ENCODE data around the gene NTN4.
"Not testable (repeated sequence)": the region's sequence is repeated elsewhere in the genome, so short reads cannot be mapped to it uniquely, and the experiment has no call there.

NTN4 gene

DNA sequence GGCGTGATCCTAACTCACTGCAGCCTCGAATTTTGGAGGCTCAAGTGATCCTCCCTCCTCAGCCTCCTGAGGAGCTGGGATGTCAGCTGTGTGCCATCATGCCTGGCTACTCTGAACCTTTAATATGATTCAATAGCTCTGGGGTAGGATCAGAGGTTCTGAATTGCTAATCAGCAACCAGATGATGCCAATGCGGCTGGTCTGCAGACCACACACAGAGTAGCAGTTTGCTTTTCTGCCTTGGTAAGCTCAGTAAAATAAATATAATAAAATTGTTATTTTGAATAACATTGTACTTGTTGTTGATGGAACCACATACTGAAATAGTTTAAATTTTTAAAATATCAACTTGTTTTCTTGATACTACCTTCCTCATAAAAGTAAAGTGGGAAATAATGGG, 86.6 kb downstream of the NTN4 start:
- no peak for DNase-seq

DNA sequence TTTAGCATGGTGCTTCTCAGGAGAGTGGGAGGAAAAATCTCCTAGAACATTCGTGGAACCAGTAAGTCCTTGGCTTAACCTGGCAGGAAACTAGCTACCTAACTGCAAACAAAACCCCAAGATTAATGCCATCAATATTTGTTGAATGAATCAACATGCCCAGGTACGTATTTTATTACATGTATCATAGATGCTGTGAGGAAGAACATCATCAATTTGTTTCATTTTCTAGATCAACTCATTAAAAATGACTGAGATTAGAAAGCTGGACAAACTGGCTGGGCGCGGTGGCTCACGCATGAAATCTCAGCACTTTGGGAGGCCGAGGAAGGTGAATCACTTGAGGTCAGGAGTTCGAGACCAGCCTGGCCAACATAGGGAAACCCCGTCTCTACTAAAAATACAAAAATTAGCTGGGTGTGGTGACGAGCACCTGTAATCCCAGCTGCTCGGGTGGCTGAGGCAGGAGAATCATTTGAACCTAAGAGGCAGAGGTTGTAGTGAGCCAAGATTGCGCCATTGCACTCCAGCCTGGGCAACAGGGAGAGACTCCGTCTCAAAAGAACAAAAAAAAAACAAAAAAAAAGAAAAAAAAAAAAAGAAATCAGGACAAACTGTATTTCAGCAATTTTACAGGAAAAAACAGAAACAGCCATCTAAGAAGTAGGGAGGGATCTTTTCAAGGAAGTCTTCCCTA, 88.7 kb downstream of the NTN4 start:
- no peak for DNase-seq

DNA sequence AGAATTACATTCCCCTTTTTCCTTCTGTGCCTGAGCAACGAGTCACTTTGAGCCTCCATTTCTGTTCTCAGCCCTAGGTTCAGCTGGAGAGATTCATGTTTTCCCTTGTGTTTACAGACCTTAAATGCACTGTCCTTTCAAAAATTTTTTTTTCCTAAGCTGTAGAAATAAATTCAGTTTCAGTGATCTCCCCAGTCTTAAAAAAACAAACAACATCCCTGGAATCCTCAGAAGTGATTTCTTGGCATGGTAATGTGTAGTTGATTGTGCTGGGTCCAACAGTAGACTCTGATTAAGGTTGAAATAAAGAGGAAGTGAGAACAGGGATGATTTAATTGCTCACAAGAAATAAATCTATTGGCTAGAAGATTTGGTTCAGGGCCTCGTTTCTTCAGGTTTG, 89.3 kb downstream of the NTN4 start:
- DNase-seq: no peak

DNA sequence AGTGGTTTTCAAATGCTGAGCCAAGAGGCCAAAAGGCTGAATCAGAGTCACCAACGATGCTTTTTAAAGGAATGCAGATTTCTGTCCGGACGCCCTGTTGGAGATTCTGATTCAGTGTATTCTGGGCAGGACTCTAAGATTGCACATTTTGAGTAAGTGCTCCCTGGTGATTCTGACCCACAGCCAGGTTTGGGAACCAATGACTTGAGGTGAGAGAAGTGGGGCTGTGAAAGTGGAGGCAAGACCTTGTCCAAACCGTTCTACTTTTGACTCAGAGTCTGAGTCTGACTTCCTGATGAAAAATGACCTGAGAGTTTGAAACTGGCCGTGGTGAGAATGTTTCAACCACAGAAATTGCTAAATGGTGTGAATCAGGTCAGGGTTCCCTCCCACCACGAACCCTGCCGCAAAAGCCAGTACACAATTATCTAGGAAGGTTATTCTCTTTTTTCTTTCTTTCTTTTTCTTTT, 90.2 kb downstream of the NTN4 start:
- no peak for DNase-seq

DNA sequence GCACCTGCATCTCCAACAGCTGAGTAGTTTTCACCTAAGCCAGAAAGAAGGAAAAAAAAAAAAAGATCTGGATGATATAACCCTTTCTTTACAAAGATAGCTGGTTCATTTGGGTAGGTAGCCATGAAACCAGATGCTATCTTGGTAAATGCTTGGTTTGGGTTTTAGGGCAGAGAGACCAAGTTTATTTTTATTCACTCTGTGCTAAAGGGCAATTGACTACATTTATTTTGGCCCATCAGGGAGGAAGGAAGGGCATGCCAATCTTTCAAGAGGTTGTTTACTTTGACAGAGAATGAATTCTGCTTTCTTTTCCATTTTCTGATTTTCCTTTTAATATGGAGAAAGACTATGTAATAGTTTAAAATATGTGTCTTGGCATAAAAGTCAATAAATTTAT, 91.0 kb downstream of the NTN4 start:
- no peak for DNase-seq

DNA sequence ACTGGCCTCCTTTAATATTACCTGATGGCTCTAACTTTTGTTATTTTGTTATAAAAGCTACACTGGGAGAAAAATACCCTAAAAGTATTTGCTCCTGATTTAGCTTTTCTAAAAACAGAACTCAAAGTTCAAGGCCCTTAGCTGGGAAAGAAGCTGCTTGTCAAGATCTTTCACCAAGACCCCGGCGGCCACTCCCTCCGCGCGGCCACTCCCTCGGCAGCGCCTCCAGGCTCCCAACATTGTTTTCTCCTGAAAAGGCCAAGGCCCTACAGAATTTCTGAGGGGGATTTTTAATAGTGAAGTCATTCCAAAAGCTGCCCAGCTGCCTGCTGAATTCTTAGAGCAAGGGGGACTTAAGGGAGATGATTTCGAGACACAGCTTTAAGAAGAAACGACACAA, 96.4 kb downstream of the NTN4 start:
- no peak for DNase-seq

DNA sequence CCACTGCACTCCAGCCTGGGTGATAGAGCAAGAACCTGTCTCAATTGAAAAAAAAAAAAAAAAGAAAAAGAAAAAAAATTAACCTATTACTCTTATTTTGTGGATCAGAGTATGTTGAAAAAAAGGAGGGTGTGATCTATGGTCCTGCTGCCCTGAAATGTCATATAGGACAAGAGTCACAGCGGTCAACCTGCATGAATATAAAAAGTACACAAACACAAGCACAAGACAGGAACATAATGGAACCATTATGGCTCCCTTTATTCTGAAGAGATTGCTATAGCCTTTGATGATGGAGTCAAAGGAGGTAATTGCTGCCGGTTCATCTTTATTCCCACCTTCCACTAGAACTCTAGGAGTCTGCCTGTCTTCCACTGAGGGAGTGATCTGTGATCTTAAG, 96.9 kb downstream of the NTN4 start:
- DNase-seq: peak; percentile 49

DNA sequence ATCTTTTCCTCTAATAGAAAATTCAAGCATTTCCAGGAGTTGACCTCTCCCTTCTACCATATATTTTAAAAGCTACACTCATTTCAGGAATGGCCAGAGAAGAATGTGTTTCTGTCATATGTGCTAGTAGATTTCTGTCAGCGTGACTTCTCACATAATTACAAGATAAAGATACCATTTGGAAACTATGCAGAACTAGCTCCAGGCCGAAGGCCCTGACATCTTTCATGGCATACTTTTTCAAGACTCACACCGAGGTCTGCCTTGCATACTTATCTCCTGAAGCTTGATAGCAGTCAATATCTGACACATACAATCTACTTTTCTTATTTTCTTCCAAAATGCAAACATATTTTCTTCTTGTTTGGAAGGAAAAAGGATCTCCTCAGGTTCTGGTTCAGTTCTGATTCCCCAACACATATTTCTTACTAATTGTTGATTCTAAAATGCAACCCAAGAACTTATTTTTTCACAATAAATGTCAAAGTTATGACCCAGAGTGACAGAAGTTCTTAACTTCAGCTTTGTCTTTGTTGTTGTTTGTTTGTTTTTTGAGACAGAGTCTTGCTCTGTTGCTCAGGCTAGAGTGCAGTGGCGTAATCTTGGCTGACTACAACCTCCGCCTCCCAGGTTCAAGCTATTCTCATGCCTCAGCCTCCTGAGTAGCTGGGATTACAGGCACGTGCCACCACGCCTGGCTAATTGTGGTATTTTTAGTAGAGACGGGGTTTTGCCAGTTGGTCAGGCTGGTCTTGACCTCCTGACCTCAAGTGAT, 99.5 kb downstream of the NTN4 start:
- DNase-seq: no peak

DNA sequence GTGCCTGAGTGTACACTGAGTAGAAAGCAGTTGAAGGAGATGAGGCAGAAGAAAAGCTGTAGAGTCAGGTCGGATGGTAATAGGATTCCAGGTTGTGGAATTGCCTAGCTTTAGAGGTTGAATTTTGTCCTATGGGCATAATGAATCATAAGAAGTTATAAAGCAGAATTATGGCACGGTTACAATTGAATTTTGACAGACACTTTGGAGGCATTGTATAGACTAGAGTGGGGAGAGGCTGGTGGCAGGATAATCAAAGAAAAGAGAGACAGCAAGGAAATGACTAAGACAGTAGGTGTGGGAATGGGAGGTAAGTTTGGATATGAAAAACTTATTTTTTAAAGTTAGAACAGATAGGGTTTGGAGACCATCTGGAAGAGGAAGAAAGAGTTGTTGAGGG, 102.6 kb downstream of the NTN4 start:
- no peak for DNase-seq

DNA sequence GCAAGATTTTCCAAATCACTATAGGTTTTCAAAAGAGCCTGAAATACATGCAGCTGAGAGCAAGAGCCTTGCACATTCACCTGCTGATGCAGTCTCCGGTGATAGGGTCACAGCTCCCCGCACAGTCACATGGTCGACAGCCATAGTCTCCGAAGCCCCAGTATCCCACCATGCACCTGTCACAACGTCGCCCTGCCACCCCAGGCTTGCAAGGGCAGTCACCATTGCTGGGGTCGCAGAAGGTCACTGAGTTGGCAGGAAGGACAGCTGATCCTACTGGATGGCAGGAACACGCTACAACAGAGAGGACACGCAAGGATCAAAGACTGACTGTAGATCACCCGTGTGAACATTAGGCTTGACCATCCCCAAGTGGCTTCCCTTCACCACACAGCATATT, 107.1 kb downstream of the NTN4 start:
- no peak for DNase-seq

DNA sequence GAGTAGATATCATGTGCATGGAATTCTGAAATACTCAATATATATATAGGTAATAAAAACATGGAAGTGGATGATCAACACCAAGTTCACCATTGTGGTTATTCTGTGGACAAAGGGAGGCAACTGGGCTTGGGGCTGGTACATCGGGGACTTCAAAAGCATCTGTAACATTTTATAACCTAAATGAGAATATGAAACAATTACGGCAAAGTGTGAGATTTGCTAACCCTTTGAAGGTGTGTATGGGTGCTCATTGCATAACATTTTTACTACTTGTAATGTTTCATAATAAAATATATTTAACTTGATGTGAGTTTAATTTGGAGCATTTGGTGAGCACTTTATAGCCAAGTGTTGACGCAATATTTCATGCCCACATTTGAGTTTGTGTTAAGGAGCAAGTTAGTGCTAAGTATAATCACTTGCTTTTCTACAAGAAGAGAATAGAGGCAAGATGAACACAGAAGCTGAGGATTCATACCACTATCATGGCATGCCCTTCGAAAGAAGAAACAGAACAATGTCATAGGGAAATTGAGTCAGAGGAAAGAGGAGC, 109.3 kb downstream of the NTN4 start:
- no peak for DNase-seq

DNA sequence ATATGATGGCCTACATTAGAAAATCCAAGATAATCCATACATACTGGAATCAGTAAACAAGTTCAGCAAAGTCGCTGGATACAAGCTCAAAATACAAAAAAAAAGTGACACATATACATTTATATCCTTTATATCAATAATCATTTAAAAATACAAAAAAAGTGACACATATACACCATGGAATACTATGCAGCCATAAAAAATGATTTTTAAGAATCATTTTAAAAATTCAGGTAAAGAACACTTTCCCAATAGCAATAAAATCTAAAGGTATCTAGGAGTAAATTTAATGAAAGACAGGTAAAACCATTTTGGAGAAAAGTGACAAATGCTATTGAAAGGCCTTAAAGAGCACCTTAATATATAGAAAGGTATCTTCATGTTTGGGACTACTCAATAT, 111.9 kb downstream of the NTN4 start:
- DNase-seq: no peak

DNA sequence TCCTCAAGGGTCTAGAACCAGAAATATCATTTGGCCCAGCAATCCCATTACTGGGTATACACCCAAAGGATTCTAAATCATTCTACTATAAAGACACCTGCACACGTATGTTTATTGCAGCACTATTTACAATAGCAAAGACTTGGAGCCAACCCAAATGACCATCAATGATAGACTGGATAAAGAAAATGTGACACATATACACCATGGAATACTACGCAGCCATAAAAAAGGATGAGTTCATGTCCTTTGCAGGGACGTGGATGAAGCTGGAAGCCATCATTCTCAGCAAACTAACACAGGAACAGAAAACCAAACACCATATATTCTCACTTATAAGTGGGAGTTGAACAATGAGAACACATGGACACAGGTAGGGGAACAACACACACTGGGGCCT, 112.8 kb downstream of the NTN4 start:
- DNase-seq: not testable (repeated sequence)

DNA sequence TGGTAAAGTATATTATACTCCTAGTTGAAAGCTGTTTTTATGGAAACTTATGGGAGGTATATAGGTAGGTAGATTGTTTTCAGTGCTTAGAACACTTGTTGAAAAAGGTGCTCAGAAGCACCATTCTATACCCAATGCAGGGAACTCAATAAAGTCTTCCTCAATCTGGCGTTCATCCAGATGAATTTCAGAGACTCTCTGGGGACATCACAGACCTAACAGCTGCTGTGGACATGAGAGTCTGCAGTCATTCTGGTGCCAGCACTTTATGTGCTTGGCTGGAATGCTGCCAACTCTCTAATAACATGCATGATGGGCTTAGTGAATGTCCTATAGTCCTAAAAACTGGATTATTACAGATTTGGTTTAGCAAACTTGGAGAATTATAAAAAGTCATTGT, 115.9 kb downstream of the NTN4 start:
- DNase-seq: peak; percentile 95

DNA sequence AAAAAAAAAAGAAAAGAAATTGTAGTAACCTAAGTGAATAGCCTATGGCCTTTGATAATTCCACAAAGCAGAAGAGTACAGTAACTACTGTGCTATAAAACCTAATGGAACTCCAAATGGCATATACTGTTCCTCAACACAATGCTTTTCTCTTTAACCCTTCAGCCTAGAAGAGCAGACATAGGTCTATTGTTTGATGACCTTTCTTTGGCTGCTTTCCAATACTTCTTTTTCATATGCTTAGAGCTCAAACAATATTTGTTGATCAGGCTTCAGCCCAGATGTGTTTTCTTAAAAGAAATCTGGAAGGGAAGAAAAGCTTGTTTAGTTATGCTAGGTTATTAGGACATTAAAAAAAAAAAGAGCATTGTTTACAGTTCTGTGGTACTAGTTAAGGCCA, 116.4 kb downstream of the NTN4 start:
- DNase-seq: peak; percentile 92

DNA sequence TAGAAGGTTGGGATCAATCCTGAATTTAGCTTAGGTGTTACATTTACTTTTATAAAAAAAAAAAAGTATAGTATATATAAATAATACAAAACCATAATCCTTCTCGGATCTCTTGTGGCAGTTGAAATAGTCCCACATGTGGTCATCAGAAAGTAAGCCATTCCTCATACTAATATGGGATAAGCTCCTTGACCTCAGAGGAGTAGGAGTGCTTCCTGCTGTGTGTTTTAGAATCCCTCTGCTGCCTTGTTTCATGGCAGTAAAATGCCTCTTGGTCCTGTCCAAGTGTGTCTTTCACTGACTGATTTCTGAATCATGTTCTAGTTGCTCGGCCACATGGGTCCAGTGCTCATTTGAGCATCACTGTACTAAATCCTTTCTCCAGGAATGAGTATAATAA, 117.0 kb downstream of the NTN4 start:
- no peak for DNase-seq

DNA sequence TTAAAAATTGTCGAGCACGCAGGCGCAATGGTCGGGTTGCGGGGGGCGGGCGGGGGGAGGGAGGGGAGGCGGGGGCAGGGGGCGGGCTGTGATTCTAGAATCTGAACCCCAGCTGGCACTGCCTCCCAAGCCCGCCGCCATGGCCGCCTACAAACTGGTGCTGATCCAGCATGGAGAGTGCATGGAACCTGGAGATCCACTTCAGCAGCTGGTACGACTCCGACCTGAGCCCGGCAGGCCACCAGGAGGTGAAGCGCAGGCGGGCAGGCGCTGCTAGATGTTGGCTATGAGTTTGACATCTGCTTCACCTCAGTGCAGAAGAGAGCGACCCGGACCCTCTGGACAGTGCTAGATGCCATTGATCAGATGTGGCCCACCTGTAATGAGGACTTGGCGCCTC, 118.4 kb downstream of the NTN4 start:
- no peak for DNase-seq

DNA sequence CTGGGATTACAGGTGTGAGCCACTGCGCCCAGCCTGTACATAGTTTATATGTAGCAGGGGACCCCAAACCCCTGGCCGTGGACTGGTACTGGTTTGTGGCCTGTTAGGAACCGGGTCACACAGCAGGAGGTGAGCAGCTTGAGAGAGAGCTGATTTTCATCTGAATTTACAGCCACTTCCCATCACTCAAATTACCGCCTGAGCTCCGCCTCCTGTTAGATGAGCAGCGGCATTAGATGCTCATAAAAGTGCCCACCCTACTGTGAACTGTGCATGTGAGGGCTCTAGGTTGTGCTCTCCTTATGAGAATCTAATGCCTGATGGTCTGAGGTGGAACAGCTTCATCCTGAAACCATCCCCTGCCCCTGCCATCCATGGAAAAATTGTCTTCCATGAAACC, 119.3 kb downstream of the NTN4 start:
- DNase-seq: no peak

DNA sequence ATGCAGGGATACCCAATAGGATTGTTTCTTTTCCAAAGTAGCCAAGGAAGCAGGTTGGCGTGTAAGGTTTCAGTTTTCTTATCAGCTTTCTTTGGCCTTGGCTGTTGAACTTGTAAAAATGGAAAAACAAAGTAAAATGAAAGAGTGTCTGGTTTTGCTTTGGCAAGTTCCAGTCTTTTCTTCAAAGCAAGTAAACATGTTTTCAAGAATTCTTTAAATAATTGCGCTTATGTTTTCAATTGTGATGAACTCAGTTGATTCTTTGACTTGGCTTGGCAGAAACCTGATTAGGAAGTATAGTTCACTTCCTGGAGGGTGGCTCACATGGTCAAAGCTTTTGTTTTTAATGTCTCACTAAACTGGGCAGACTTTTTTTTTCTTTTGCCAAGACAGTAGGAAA, 127.0 kb downstream of the NTN4 start:
- DNase-seq: no peak

DNA sequence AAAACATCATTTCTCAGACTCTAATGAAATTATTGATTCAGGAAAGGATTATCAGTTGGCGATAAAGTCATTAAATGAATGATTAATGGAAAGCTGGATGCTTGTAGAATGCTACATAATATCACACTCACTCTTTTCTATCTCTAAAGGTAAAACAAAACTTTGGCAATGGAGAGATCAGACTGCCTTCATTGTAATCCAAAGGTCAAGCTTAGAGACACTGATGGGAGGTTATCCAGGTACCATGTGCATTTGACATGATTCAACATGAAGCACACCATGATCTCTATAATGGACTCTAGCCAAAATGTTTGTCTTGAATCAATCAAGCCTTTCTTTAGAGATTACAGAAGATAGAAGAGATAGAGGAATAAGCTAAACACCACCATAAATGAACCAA, 129.2 kb downstream of the NTN4 start:
- DNase-seq: no peak

DNA sequence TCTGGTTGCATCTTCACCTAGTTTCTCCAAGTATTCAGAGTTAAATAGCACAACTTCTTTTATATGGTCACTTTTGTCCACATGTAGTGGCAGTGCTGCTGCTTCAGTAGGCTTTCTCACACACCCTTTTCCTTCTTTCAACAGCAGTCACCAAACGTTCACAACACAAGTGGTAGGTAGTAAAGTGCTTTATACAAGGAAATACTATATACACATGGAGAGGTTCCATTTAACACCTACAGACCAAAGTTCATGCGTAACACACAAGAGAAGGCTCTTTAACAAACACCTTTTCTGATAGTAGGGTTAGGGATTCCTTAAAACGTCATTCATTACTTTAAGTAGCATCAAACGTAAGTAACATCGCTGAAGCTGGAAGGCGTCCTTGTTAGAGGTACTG, 132.2 kb downstream of the NTN4 start:
- DNase-seq: no peak

DNA sequence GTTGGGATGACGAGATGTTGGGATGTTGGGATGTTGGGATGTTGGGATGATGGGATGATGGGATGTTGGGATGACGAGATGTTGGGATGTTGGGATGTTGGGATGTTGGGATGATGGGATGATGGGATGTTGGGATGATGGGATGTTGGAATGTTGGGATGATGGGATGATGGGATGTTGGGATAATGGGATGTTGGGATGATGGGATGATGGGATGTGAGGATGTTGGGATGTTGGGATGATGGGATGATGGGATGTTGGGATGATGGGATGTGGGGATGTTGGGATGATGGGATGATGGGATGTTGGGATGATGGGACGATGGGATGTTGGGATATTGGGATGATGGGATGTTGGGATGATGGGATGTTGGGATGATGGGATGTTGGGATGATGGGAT, 135.9 kb downstream of the NTN4 start:
- not testable (repeated sequence) for DNase-seq

DNA sequence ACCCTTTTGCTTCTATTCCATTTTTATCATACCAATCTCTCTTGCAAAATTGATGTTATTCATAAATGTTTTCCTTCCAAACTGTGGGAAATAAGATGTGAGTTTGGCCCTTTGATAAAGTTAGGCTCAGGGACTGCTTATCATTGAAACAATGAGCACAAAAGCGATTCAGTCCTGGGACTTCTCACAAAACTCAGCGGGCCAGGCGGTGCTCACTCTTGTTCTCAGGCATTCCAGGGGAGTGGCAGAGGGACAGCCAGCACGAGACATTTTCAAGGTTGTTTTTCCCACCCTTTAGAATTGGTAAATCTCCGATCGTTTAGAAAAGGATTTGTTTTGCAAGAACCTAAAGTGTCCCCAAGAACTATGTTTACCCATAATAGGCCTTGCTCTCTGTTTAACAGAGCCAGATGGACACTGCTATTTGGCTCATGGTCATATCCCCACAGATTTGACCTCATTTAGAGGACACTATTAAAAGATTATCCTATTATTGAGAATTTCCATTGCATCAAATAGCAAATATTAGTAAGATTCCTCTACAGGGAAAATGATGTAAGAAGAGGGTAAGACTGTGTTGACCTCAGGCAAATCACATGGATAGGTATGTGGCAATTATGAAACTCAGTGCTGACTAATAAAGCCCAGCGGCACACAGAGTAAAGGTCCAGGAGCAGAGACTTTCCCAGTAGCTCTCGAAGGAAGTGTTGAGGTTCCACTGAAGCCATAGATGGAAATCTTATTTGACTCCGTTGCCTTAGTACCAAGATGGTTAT, 136.6 kb downstream of the NTN4 start:
- no peak for DNase-seq

DNA sequence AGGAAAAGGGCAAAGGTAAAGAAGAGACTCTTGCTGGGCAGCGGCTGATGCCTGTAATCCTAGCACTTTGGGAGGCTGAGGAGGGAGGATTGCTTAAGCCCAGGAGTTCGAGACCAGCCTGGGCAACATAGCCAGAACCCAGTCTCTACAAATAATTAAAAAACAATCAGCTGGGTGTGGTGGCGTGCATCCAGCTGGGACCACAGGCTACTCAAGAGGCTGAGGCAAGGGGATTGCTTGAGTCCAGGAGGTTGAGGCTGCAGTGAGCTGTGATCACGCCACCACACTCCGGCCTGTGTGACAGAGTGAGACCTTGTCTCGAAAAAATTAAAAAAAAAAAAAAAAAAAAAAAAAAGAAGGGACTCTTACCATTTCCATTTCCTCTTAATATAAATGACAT, 138.9 kb downstream of the NTN4 start:
- DNase-seq: no peak

Measured in NCI-H748 treated with DMSO at 0.1 percent for 48 hours (cell line).